NOMO-1 treated with DMSO at 0.1 percent for 48 hours (cell line): ENCODE measurements around the gene BSN.

Experiments
- DNase-seq: peaks from one replicate; lab custom pipeline; 2025; ENCODE audit not compliant: unreplicated experiment; lab: John Stamatoyannopoulos, UW

Gene BSN

DNA sequence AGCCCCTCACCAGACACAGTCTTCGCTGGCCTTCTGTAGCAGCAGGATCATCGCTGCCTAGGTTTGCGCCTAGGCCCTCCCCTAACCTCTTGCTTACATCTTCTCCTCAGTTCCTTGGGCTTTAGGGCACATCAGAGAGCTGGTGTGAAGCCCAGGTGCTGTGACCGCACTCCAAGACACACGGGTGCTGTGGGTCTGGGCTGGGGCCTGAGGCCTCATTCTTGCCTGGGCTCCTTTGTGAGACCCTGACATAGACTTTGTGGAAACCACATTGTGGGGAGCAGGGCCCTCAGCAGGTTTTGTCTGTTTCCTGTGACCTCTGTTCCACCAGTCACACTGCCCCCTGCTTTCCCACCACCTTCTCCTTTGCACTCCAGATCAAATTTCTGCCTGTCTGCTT is 157.2 kb downstream of the BSN start:
- DNase-seq = no peak

DNA sequence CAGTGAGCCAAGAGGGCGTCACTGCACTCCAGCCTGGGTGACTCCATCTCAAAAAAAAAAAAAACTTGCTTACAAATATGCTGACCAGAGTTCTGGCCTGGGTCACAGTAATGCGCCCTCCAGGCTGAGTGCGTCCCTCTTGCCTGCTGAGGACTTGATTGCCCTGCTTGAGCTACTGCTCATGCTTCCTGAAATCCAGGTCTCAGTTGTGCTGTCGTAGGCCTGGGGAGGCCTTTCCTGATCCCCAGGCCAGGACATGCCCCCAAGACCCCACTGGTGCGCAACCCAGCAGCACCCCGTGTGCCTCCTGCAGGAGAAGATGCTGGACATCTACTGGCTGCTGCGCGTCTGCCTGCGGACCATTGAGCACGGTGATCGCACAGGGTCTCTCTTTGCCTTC is 157.9 kb downstream of the BSN start:
- no peak for DNase-seq

DNA sequence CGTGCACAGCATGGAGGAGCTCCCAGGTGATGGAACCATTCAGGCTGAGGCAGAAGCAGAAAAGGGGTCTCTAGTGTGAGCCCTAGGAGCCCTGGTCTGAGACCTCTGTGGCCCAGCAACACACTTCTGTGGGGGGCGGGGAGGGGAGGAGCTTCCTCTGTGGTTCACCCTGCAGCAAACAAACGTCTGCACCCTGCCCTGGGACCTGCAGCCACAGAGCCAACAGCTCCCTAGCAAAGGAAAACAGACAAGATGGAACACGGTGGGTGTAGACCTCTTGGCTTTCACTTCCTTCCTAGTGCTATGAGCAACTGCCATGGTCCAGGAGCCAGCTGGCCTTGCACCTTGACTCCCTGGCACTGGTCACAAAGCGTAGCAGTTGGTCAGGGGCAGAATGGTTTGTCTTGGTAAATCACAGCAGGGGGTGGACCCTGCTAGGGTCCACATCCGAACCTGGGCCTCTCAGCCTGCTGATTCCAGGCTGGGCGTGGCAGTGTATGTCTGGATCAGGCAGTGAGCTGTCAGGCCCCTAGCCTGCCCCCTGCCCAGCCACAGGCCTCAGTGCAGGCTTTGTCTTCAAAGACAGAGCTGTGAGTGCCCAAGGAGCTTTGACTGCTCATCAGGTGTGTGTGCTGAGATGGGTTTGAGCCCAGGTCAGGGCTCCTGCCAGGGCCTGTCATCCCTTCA is 158.5 kb downstream of the BSN start:
- DNase-seq = peak; percentile 8

DNA sequence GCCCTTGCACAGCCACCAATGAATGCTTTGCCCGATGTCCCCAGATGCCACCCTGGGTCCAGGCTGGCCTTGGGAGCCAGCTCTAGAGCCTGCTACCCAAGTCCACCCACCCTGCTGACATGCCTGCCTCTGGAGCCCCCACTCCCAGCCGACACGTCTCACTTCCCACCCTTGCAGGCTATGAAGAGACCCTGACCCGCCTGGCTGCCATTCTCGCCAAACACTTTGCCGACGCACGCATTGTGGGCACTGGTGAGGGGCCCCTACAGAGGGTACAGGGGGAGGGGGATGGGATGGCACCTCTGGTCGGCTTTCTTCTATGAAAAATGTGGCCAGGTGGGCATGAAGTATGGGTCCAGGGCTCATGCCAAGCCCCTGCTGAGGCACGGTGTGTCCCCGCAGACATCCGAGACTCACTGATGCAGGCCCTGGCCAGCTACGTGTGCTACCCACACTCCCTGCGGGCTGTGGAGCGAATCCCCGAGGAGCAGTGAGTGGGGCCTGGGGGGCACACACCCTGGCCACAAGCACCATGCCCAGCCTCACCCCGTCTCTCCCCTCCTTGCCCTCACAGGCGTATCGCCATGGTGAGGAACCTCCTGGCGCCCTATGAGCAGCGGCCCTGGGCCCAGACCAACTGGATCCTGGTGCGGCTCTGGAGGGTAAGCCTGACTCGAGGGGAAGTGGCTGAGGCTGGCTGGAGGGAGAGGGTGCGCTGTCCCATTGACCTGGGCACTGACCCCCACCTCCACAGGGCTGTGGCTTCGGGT is 159.2 kb downstream of the BSN start:
- DNase-seq = no peak

DNA sequence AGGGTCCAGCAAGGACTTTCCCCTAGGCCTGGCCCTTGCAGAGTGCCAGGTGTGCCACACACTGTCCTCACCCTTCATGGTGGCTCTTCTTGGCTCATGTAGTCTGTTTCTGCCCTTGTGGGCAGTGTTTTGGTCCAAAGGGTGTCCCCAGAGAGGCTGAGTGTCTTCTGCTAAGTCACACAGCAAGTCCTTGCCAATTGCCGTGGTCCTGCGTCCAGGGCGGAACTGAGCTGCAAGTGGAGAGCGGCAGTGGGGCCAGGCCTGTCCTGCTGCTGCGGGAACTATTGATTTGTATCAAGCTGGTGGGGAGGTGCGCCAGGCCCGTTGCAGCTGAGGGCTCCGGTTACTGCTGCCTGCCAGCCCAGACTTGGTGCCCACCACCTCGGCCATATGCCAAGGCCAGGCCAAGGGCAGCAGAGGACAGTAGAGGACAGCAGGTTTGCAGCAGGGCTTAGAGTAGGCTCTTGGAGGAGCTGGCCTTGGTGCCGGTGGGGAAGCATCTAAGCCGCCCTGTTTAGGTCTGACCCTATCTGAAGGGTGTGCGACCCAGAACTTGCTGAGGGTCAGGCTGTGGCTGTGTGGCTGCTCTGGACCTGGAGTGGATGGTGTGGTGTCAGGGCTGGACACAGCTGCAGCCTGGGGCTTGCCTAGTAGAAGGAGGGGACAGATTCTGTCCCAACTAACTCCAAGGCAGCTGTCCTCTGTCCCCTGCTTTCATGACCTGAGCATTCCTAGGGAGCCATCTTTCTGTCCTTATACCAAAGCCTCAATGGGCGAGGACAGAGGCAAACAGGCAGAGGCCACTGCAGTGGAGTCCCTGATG is 160.7 kb downstream of the BSN start:
- DNase-seq = no peak

DNA sequence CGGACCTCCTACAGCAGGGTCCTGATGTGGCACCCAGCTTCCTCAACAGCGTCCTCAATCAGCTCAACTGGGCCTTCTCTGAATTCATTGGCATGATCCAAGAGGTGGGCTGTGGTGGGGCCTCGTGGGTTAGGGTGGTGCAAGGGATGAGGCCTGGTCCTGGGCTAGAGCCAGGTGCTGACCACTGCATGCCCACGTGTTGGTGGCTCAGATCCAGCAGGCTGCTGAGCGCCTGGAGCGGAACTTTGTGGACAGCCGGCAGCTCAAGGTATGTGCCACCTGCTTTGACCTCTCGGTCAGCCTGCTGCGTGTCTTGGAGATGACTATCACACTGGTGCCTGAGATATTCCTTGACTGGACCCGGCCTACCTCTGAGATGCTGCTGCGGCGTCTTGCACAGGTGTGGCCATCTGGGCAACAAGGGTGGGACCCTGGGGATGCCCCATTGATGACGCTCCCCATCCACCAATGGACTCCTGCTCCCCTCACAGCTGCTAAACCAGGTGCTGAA is 161.4 kb downstream of the BSN start:
- DNase-seq = no peak

DNA sequence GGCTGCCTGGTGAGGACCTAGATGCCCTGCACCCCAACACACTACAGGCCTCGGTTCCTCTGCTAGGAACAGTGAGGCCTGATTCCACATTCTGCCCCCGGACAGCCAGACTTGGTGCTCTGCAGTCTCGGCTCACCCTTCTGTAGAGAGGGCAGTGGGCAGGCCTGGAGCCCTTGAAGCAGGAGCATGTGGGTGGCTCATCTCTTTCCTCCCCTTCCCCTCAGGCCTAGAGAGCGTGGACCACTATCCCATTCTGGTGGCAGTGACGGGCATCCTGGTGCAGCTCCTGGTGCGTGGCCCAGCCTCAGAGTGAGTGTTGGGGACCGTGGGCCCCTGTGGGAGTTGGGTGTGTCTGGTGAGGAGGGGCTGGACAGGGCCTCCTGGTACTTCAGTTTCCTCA is 161.9 kb downstream of the BSN start:
- no peak for DNase-seq

DNA sequence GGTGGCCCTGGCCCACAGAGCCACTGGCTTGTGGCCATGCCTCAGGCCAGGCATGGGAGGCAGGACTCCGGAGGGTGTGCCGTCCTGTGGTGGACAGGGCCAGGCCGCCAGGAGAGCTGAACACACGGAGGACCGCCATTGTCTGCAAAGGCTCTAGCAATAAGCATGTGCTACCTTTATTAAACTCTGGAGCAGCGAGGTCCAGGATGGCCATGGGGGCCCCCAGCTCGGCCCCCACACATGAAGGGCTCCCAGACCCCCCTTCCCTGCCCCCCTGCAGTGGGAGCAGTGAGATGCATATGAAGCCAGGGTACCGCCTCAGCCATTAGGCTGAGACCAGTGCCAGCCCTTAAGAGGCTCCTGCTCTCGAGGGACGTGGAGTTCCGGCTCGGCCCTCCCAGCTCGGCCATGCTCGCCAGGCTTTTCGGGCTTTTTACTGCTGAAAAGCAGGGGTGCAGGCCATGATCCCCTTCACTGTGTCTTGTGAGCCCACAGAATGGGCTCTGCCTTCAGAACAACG is 162.5 kb downstream of the BSN start:
- DNase-seq = no peak

DNA sequence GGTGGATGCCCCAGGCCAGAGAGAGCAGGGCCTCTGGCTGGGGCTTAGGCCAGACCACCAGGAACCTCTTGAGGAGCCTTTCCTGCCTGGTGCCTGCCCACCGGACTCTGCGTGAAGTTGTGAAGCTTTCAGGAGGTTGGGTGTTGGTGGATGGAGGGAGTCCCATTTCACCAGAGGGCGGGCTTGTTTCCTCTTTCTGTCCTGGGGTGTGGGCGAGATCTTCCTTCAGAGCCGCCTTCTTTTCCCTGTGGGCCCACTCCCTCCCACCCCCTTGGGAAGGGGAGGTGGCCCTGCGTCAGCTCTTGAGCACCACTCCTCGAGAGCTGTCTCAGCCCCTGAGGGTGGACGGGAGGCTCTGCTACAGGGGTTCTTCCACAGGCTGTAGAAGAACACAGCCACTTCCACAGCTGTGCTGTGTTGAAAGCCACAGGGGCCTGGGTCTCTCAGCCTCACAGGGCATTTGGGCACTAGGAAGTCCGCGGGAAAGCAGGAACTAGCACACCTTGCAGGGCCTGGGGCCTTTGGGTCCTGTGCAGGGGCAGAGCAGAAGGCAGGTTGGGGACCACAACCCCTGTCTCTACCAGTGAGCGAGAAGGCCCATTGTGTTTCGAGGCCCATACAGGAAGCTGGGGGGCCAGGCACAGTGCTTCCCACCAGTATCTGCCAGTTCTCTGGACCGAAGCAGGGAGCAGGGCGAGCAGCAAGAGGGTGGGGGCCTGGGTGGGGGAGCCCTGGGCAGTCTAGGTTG is 163.1 kb downstream of the BSN start:
- no peak for DNase-seq

DNA sequence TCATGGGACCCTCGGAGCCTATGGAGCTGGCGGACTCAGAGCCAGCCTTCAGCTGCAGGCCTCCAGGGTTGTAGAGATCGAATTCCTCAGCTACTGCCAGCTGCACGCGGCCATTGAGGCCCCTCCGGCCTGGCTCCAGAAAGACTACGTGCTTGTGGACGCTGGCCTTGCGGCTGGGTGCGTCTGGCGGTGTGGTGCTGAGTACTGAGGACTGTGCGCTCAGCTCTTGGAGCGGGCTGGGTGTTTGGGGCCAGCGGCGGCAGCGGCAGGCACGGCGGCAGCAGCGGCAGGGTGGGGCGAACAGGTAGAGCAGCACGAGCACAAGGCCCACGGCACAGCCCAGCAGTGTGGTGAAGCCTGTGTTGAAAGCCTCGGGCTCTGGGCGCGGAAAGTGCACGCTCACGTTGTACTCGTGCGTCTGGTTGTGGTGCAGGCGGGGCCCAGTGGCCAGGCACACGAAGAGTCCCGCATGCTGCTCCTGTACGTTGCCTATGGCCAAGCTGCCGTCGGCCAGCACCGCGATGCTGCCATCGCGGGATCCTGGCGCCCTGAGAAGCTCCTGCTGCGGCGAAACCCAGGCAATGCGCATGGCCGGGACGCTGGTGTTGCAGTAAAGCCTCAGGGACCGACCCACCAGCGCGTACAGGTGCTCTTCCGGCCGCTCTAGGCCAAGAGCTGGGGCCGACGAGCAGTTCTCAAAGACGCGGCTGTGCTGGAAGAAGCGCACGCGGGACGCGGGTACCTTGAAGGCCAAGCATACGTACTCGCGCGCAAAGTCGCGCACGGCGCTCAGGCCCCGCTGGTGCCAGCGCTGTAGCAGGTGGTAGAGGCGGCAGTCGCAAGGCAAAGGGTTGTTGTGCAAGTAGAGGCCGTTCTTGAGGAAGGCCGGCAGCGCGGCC is 163.9 kb downstream of the BSN start:
- DNase-seq = no peak

DNA sequence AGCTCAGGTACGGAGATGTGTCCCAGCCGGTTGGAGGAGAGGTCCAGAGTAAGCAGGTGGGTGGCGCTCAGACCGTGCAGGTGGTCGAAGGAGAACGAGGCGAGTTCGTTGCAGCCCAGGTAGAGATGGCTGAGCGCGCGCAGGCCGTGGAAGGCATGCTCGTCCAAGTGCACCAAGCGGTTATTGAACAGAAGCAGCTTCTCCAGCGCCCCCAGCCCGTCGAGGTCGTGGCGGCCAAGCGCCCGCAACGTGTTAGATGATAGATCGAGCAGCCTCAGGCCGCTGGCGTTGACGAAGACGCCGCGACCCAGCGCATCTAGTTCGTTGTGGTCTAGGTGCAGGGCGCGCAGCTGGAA is 164.6 kb downstream of the BSN start:
- DNase-seq = no peak

DNA sequence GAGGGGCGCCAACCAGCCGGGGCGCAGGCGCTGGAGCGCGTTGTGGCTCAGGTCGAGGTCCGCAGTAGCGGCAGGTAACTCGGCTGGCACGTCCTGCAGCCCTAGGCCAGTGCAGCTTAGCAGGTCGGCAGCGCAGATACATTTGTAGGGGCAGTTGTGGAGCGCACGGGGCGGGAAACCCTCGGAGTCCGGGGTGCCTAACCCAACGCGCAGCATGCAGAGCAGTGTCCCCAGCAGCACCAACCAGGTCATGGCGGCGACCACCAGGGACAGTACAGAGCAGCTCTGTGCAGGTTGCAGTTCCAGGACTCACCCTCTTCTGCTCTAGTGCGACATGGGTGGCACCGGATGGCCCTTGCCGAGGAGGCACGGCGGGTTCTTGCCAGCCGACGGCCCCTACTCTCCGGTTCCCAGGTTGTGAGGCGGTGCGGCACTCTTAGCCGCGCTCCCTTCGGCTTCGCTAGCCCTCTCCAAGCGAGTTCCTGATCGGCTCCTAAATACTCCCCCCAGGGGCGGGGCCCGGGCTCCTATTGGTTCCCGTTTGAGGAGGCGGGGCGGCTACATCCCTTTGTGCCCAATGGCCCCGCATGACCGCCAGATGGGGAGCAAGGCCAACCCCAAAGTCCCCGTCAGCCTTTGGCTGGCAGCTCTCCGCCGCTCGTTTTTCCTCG is 165.1 kb downstream of the BSN start, which contains the start of gene AMIGO3:
Gene AMIGO3 (minus strand): TSS at position 471 of the 671 bp plus-strand sequence. CDS start 219 bp downstream, at position 252.
- peak; percentile 81 for DNase-seq
